GM12864 (cell line): ENCODE data around the gene STIL.

Source experiments
- DNase-seq: peaks from one replicate; pipeline ENCODE4 v3.0.0-alpha.2; 2011; ENCODE audit warnings: low read depth
- H3K4me3 ChIP-seq: 2 replicates; pipeline ENCODE4 v1.5.1; 2011; ENCODE audit warnings: mild to moderate bottlenecking, low read depth, low read length, control low read depth
- CTCF ChIP-seq: IDR thresholded peaks from 2 replicates; pipeline ENCODE4 v1.5.1; 2011; ENCODE audit warnings: low read depth, mild to moderate bottlenecking, moderate library complexity, low read length, control low read depth, inconsistent platforms; ENCODE audit errors: missing control alignments

STIL gene

DNA sequence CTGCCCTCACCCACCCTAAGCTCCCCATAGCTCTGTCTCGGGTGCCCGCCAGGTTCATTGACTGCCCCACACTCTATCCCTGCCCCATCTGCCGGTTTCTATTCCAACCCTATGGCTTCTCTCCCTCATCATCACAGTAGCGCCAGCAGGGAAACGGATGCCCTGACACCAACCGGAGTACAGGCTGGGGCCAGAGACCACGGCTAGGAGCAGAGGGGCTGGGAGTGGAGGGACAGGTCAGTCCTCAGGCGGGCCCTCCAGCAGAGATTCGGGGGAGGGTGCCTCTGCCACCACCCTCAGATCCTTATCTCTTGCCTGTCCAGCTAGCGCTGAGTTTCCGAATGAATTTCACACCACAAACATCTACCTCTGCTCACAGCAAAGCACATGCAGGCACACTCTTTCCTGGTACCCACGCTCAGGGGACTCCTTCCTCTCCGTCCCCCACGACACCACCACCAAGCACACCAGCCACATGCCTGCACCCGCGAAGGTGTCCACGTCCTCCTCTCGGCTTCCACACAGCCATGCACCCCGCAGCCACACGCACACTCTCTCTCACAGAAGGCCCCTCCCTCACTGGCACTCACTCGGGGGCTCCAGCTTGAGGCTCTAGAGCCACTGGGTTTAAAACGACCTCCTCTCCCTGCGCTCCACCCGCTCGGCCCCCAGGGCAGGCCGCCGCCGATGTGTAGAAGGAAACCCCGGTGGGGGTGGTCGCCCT, 89.1 kb downstream of the STIL start:
- no peak overlapping the region for H3K4me3 ChIP-seq
- TF ChIP-seq CTCF: no peak
- no peak for DNase-seq

GRCh38 chr1:47223921-47224675, 89.8 kb downstream of the STIL start:
- DNase-seq: no peak
- no peak for TF ChIP-seq CTCF
- H3K4me3 ChIP-seq: no peak overlapping the region

DNA sequence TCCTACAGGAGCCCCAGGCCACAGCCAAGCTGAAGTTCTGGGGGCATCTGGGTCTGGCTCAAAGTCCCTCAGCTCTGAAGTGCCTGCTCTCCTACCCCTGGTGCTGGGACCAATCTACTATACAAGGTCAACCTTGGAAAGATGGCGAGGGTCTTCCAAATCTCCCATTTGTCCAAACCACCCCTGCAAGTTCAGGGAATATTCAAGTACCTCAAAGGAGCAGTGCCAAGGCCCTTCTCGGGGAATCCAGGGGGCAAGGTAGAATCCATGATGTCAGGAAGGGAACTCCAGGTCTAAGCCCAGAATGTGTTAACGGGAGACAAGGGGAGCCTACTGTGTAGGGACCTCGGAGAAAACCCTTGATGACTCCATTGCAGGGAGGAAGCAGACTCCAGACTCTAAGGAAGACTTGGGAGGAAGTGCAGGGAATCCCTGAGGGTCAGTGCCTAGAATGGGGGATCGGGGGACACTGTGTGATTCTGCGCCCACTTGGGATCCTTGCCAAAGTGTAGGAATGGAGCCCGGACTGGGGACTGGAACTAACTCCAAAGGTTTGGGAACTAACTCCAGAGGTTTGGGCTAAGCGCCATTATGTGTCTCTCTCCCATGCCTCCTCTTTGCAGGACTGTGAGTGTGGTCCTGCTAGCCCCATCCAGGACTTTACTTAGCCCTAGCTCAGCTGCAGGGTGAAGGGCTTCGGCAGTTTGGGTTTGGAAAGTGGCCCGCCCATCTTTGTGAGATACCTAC, 90.6 kb downstream of the STIL start:
- H3K4me3 ChIP-seq: no peak overlapping the region
- no peak for TF ChIP-seq CTCF
- DNase-seq: no peak

- no peak overlapping the region for H3K4me3 ChIP-seq
- DNase-seq: no peak
- no peak for TF ChIP-seq CTCF
Observed at GRCh38 chr1:47222476-47222875, 91.5 kb downstream of the STIL start.

- no peak for TF ChIP-seq CTCF
Observed at GRCh38 chr1:47219590-47220220, 94.2 kb downstream of the STIL start.

DNA sequence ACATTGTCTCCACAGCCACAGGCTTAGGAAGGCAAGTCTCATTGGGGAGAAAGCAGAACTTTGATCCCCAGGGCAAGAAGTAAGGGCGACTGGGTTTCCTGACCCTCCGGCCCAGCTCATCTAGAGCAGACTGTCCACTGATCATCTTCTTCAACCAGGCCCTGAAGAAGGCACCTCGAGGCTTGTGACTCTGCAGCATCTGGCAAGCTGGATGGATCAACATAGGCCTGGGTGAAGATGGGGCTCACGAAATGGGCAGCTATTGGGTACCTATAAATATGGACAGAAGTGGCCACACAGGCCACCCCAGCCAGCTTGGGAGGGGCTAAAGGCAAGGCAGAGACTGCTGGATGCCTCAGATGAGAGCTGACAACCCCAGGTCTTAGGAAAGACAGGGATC, 94.9 kb downstream of the STIL start:
- no peak overlapping the region for H3K4me3 ChIP-seq
- TF ChIP-seq CTCF: no peak
- no peak for DNase-seq

More at GRCh38 chr1:47219590-47220220, 94.2 kb downstream of the STIL start:
- H3K4me3 ChIP-seq: no peak overlapping the region
- DNase-seq: no peak
